Thoracic aorta (tissue), 2 donors: ENCODE results near the gene LOXL4. TPM values are rescaled to one million over a fixed set of nuclear protein-coding genes. Genes with fewer than 3 reads are reported as not detected.

Experiments used
- ATAC-seq: fragments of 150-250 bp; one replicate; pipeline ENCODE4 v1.8.0; 2017; ENCODE audit warnings: low read depth; ENCODE audit not compliant: insufficient number of reproducible peaks, low FRiP score
- DNase-seq: peaks from one replicate; pipeline ENCODE4 v3.0.0-alpha.2; 2020; ENCODE audit warnings: low spot score
- H3K27ac ChIP-seq, 2 donors: fragments of 200-600 bp; sonication (generic); 1 replicate in 1 of 2; 2 replicates in 1 of 2; pipeline ENCODE4 v1.5.1; 2016; ENCODE audit warnings: mild to moderate bottlenecking in 2 of 2, moderate library complexity in 2 of 2
- H3K27me3 ChIP-seq: fragments of 200-600 bp; sonication (generic); replicated peaks from 2 replicates; pipeline ENCODE4 v1.6.0; 2016; ENCODE audit warnings: mild to moderate bottlenecking; ENCODE audit not compliant: insufficient read depth
- H3K36me3 ChIP-seq: fragments of 200-600 bp; sonication (generic); one replicate; pipeline ENCODE4 v1.5.1; 2016
- H3K4me1 ChIP-seq, 2 donors: fragments of 200-600 bp; sonication (generic); 1 replicate in 1 of 2; 2 replicates in 1 of 2; pipeline versions ENCODE4 v1.5.1 to v1.6.0; 2016; ENCODE audit warnings: low read depth in 2 of 2, mild to moderate bottlenecking in 1 of 2; ENCODE audit not compliant: control insufficient read depth in 1 of 2
- H3K4me3 ChIP-seq: fragments of 200-600 bp; sonication (generic); 2 replicates; pipeline ENCODE4 v1.5.1; 2016; ENCODE audit warnings: mild to moderate bottlenecking
- H3K9me3 ChIP-seq: fragments of 200-600 bp; sonication (generic); 2 replicates; pipeline ENCODE4 v1.5.1; 2016
- CTCF ChIP-seq: fragments of 200-600 bp; sonication (generic); IDR thresholded peaks from one replicate; pipeline ENCODE4 v1.5.1; 2019; ENCODE audit warnings: antibody characterized with exemption
- total RNA-seq, 2 donors: library from RNA; depleted of rRNA; stranded (reverse); fragments of >200 nt; gene quantifications; one replicate each; pipeline versions ENCODE4 v1.1.0 to v1.2.3, GENCODE V29; 2016

LOXL4 gene
- total RNA-seq, 2 donors from 2014 or later, result 15.4 to 24.5 TPM

- Histone ChIP-seq H3K4me1 (peaks cover 11 to 30% of the 10 kb centered on the region in 2 donors), H3K4me3 (no peak overlapping the region), H3K36me3 (no peaks in the 10 kb centered on the region), H3K27me3 (no peaks in the 10 kb centered on the region), H3K9me3 (no peaks in the 10 kb centered on the region), H3K27ac (no peak overlapping the region)
- TF ChIP-seq CTCF, result no peak
- ATAC-seq, result no peak
- DNase-seq, result no peak
These were observed 4.7 kb upstream of the LOXL4 start for GRCh38 chr10:98272656-98273055.

- DNase-seq (no peak), ATAC-seq (no peak)
- H3K27me3 ChIP-seq, result no peaks in the 10 kb centered on the region
- no peak for TF ChIP-seq CTCF
- no peak overlapping the region for H3K27ac ChIP-seq
- no peak overlapping the region for H3K4me3 ChIP-seq
- H3K36me3 ChIP-seq, result no peaks in the 10 kb centered on the region
- no peaks in the 10 kb centered on the region for H3K9me3 ChIP-seq
- H3K4me1 ChIP-seq, result peaks cover 11 to 34% of the 10 kb centered on the region in 2 donors
These were observed 4.3 kb upstream of the LOXL4 start for GRCh38 chr10:98272245-98272644.

- no peaks in the 10 kb centered on the region for H3K36me3 ChIP-seq
- H3K27me3 ChIP-seq, result no peaks in the 10 kb centered on the region
- DNase-seq (no peak), ATAC-seq (no peak)
- H3K4me3 ChIP-seq, result no peak overlapping the region
- H3K27ac ChIP-seq, result no peak overlapping the region
- no peaks in the 10 kb centered on the region for H3K9me3 ChIP-seq
- peaks cover 14 to 49% of the 10 kb centered on the region in 2 donors for H3K4me1 ChIP-seq
- TF ChIP-seq CTCF, result no peak
These were observed 2.8 kb upstream of the LOXL4 start for GRCh38 chr10:98270786-98271185.

- Histone ChIP-seq H3K4me3 (peak overlapping the region; percentile 51), H3K9me3 (no peaks in the 10 kb centered on the region), H3K4me1 (peaks cover 14 to 53% of the 10 kb centered on the region in 2 donors), H3K27ac (peak overlapping the region; percentile 81 to 83), H3K36me3 (no peaks in the 10 kb centered on the region), H3K27me3 (no peaks in the 10 kb centered on the region)
- DNase-seq, result no peak
- ATAC-seq, result no peak
- TF ChIP-seq CTCF, result no peak
These were observed 2.2 kb upstream of the LOXL4 start for GRCh38 chr10:98270073-98270740.

GRCh38 chr10:98269435-98269912 is 1.5 kb upstream of the LOXL4 start:
- no peaks in the 10 kb centered on the region for H3K36me3 ChIP-seq
- no peaks in the 10 kb centered on the region for H3K9me3 ChIP-seq
- TF ChIP-seq CTCF, result no peak
- H3K27me3 ChIP-seq, result no peaks in the 10 kb centered on the region
- peak overlapping the region; percentile 83 to 97 for H3K27ac ChIP-seq
- H3K4me1 ChIP-seq, result peaks cover 14 to 53% of the 10 kb centered on the region in 2 donors
- H3K4me3 ChIP-seq, result peak overlapping the region; percentile 70
- ATAC-seq (peak; percentile 78), DNase-seq (peak; percentile 86)
